Large intestine (tissue), 3 donors: ENCODE results near the gene CELA2A. TPM values are rescaled to one million over a fixed set of nuclear protein-coding genes. Genes with fewer than 3 reads are reported as not detected.
"Not testable (repeated sequence)": the region's sequence is repeated elsewhere in the genome, so short reads cannot be mapped to it uniquely, and the experiment has no call there.

ENCODE experiments used
- DNase-seq, 2 donors: peaks; one replicate each; pipeline versions ENCODE4 v3.0.0 to v3.0.0-alpha.2; 2013
- H3K27ac ChIP-seq: one replicate; pipeline ENCODE4 v1.5.1; 2013; ENCODE audit warnings: low read length
- H3K27me3 ChIP-seq: 2 replicates; pipeline ENCODE4 v1.6.1; 2013; ENCODE audit warnings: low read length; ENCODE audit not compliant: control insufficient read depth, insufficient read depth
- H3K36me3 ChIP-seq: 2 replicates; pipeline ENCODE4 v1.6.1; 2013; ENCODE audit warnings: low read length; ENCODE audit not compliant: control insufficient read depth, insufficient read depth
- H3K4me1 ChIP-seq: one replicate; pipeline ENCODE4 v1.6.1; 2013; ENCODE audit warnings: low read length; ENCODE audit not compliant: control insufficient read depth, insufficient read depth
- H3K4me3 ChIP-seq: one replicate; pipeline ENCODE4 v1.5.1; 2013; ENCODE audit warnings: low read length
- H3K9me3 ChIP-seq: one replicate; pipeline ENCODE4 v1.6.1; 2013; ENCODE audit warnings: mild to moderate bottlenecking, low read depth, low read length, moderate library complexity; ENCODE audit not compliant: control insufficient read depth
- WGBS: methylation state at CpG from one replicate; pipeline ENCODE4 v1.1.5; 2013; ENCODE audit warnings: low lambda C conversion rate; ENCODE audit not compliant: insufficient coverage; 5-methylcytosine and 5-hydroxymethylcytosine counted together
- polyA plus RNA-seq: library from polyadenylated mRNA; unstranded; fragments of 120-200 nt; gene quantifications from one replicate; pipeline ENCODE4 v1.2.1, GENCODE V29; 2013

The CELA2A gene
- polyA plus RNA-seq, 1 donor: 0.18 TPM

GRCh38 chr1:15454256-15454655 is 2.3 kb upstream of the CELA2A start:
- H3K36me3 ChIP-seq: no peaks in the 10 kb centered on the region
- no peak for DNase-seq
- no CpG with 5 or more reads among the region's 3 CpGs for WGBS
- H3K4me3 ChIP-seq: no peak overlapping the region
- H3K27ac ChIP-seq: no peak overlapping the region
- no peaks in the 10 kb centered on the region for H3K9me3 ChIP-seq
- peaks cover 7% of the 10 kb centered on the region for H3K4me1 ChIP-seq
- H3K27me3 ChIP-seq: no peaks in the 10 kb centered on the region

GRCh38 chr1:15455522-15455921 is 1.0 kb upstream of the CELA2A start:
- WGBS: 90% methylated on average over 2 of the region's 6 CpGs
- H3K27me3 ChIP-seq: no peaks in the 10 kb centered on the region
- no peak overlapping the region for H3K27ac ChIP-seq
- no peak for DNase-seq
- H3K4me3 ChIP-seq: no peak overlapping the region
- peaks cover 7% of the 10 kb centered on the region for H3K4me1 ChIP-seq
- no peaks in the 10 kb centered on the region for H3K36me3 ChIP-seq
- H3K9me3 ChIP-seq: no peaks in the 10 kb centered on the region

GRCh38 chr1:15457585-15457984 is 1.1 kb downstream of the CELA2A start:
- Histone ChIP-seq H3K36me3 (no peaks in the 10 kb centered on the region), H3K9me3 (no peaks in the 10 kb centered on the region), H3K4me1 (peaks cover 7% of the 10 kb centered on the region), H3K27me3 (no peaks in the 10 kb centered on the region), H3K27ac (no peak overlapping the region), H3K4me3 (no peak overlapping the region)
- peak in 1 of 2 donors; percentile 45 for DNase-seq
- 0% methylated on average over 1 of the region's 2 CpGs for WGBS

- H3K27ac ChIP-seq, H3K9me3 ChIP-seq, H3K36me3 ChIP-seq, H3K4me3 ChIP-seq, H3K27me3 ChIP-seq: not testable (repeated sequence)
- DNase-seq: peak in 1 of 2 donors; percentile 63
- no CpG with 5 or more reads among the region's 4 CpGs for WGBS
- peaks cover 11% of the 10 kb centered on the region for H3K4me1 ChIP-seq
Observed at GRCh38 chr1:15458388-15458787, 1.9 kb downstream of the CELA2A start.

GRCh38 chr1:15459771-15460707 is 3.5 kb downstream of the CELA2A start:
- H3K36me3 ChIP-seq: no peaks in the 10 kb centered on the region
- no peak overlapping the region for H3K4me3 ChIP-seq
- WGBS: 85% methylated on average over 6 of the region's 10 CpGs
- H3K4me1 ChIP-seq: peaks cover 14% of the 10 kb centered on the region
- H3K27ac ChIP-seq: no peak overlapping the region
- H3K27me3 ChIP-seq: no peaks in the 10 kb centered on the region
- H3K9me3 ChIP-seq: no peaks in the 10 kb centered on the region
- no peak for DNase-seq

GRCh38 chr1:15460708-15461095 is 4.2 kb downstream of the CELA2A start:
- DNase-seq: no peak
- Histone ChIP-seq H3K4me3 (no peak overlapping the region), H3K27me3 (no peaks in the 10 kb centered on the region), H3K36me3 (no peaks in the 10 kb centered on the region), H3K4me1 (peaks cover 14% of the 10 kb centered on the region), H3K9me3 (no peaks in the 10 kb centered on the region), H3K27ac (no peak overlapping the region)
- no CpG with 5 or more reads among the region's 9 CpGs for WGBS

- not testable (repeated sequence) for H3K9me3 ChIP-seq, H3K27ac ChIP-seq, H3K27me3 ChIP-seq, H3K4me3 ChIP-seq, H3K4me1 ChIP-seq, H3K36me3 ChIP-seq
- WGBS: no CpG with 5 or more reads among the region's 15 CpGs
- DNase-seq: peak in 1 of 2 donors; percentile 64
Observed at GRCh38 chr1:15463064-15463800, 6.7 kb downstream of the CELA2A start.

- not testable (repeated sequence) for H3K4me1 ChIP-seq, H3K9me3 ChIP-seq, DNase-seq, H3K36me3 ChIP-seq, H3K27ac ChIP-seq, H3K4me3 ChIP-seq, H3K27me3 ChIP-seq
- WGBS: no CpG with 5 or more reads among the region's 5 CpGs
Observed at GRCh38 chr1:15463926-15464322, 7.4 kb downstream of the CELA2A start.

GRCh38 chr1:15465674-15466073 is 9.1 kb downstream of the CELA2A start:
- whole genome bisulfite sequencing: no CpG with 5 or more reads among the region's 7 CpGs
- Histone ChIP-seq H3K4me3 (no peak overlapping the region), H3K36me3 (no peaks in the 10 kb centered on the region)

GRCh38 chr1:15466955-15467625 is 10.6 kb downstream of the CELA2A start:
- H3K27me3 ChIP-seq, H3K36me3 ChIP-seq, H3K4me3 ChIP-seq, H3K27ac ChIP-seq, H3K9me3 ChIP-seq, H3K4me1 ChIP-seq, DNase-seq: not testable (repeated sequence)
- no CpG with 5 or more reads among the region's 22 CpGs for WGBS

More at GRCh38 chr1:15465674-15466073, 9.1 kb downstream of the CELA2A start:
- H3K27ac ChIP-seq: no peak overlapping the region
- H3K9me3 ChIP-seq: no peaks in the 10 kb centered on the region
- no peak for DNase-seq
- peaks cover 7% of the 10 kb centered on the region for H3K4me1 ChIP-seq
- no peaks in the 10 kb centered on the region for H3K27me3 ChIP-seq
